K562 (cell line): ENCODE results near the gene MICAL2. TPM values are rescaled to one million over a fixed set of nuclear protein-coding genes. Genes with fewer than 3 reads are reported as not detected.

ENCODE experiments used
- ARID1B ChIP-seq: fragments of 450-650 bp; IDR thresholded peaks from 2 replicates; pipeline ENCODE4 v1.6.1; 2016; ENCODE audit warnings: antibody characterized with exemption, mild to moderate bottlenecking, inconsistent platforms
- ARID2 ChIP-seq: fragments of 450-650 bp; IDR thresholded peaks from 2 replicates; pipeline ENCODE4 v1.6.1; 2017; ENCODE audit warnings: antibody characterized with exemption, mild to moderate bottlenecking
- ATF1 ChIP-seq, 2 experiments: fragments of 450-650 bp in 1 of 2; IDR thresholded peaks; 2 replicates each; pipeline ENCODE4 v1.6.1; 2016; ENCODE audit warnings: missing compliant biosample characterization in 1 of 2, missing genetic modification characterization in 1 of 2
- BDP1 ChIP-seq: IDR thresholded peaks from 3 replicates; pipeline ENCODE4 v1.6.1; 2011; ENCODE audit not compliant: insufficient read length, insufficient read depth
- CCNT2 ChIP-seq: IDR thresholded peaks from 2 replicates; pipeline ENCODE4 v1.6.1; 2011; ENCODE audit warnings: borderline replicate concordance, low read depth, mild to moderate bottlenecking, moderate library complexity, mixed read lengths, low read length; ENCODE audit not compliant: insufficient read length; ENCODE audit errors: extremely low read depth
- CHD1 ChIP-seq: fragments of 200-600 bp; sonication (generic); IDR thresholded peaks from one replicate; pipeline ENCODE4 v1.6.1; 2012; ENCODE audit warnings: mild to moderate bottlenecking, moderate library complexity, low read length, inconsistent platforms
- CXXC5 ChIP-seq: fragments of 250-450 bp; sonication (Bioruptor Pico); IDR thresholded peaks from 2 replicates; pipeline ENCODE4 v1.8.0; 2022; ENCODE audit warnings: inconsistent platforms, mild to moderate bottlenecking, moderate library complexity
- GATA2 ChIP-seq: sonication (generic); formaldehyde crosslinking; IDR thresholded peaks from 2 replicates; pipeline ENCODE4 v1.4.0; 2020; ENCODE audit warnings: mild to moderate bottlenecking, missing genetic modification reagents
- KHSRP ChIP-seq: fragments of 450-650 bp; IDR thresholded peaks from 2 replicates; pipeline ENCODE4 v1.6.1; 2017
- MTA2 ChIP-seq: fragments of 450-650 bp; IDR thresholded peaks from 2 replicates; pipeline ENCODE4 v1.6.1; 2016; ENCODE audit warnings: low read depth
- PHF20 ChIP-seq: fragments of 450-650 bp; IDR thresholded peaks from 2 replicates; pipeline ENCODE4 v1.6.1; 2018; ENCODE audit not compliant: partially characterized antibody
- RB1 ChIP-seq: fragments of 450-650 bp; IDR thresholded peaks from 2 replicates; pipeline ENCODE4 v1.6.1; 2017; ENCODE audit warnings: low read depth, mild to moderate bottlenecking
- SMARCA5 ChIP-seq: fragments of 450-650 bp; IDR thresholded peaks from 2 replicates; pipeline ENCODE4 v1.6.1; 2016
- SRSF9 ChIP-seq: fragments of 200-400 bp; formaldehyde crosslinking; IDR thresholded peaks from 2 replicates; pipeline ENCODE4 v1.6.1; 2017; ENCODE audit warnings: low read depth, low read length, borderline replicate concordance
- TAL1 ChIP-seq: fragments of 450-650 bp; IDR thresholded peaks from 2 replicates; pipeline ENCODE4 v1.6.1; 2016; ENCODE audit warnings: mild to moderate bottlenecking
- TRIM28 ChIP-seq: fragments of 450-650 bp; IDR thresholded peaks from 2 replicates; pipeline ENCODE4 v1.6.1; 2017
- ZNF644 ChIP-seq: fragments of 200-800 bp; sonication (Bioruptor generic); IDR thresholded peaks from 2 replicates; pipeline ENCODE4 v1.6.1; 2016; ENCODE audit warnings: low read depth, missing genetic modification characterization, missing compliant biosample characterization
- polyA plus RNA-seq, 8 experiments: library from polyadenylated mRNA; depleted of rRNA in 4 of 8; stranded (reverse) in 5 of 8; unstranded in 3 of 8; fragments of >200 nt; fragmentation: Nextera tagmentation in 2 of 8; fragmentation: Illumina TruSeq in 1 of 8; extraction: Ambion mirVana in 2 of 8; extraction: Trizol in 1 of 8; gene quantifications; 2 replicates each; pipeline versions ENCODE4 v1.2.1 to v1.2.3, GENCODE V29; 2011 to 2014; ENCODE audit warnings: inconsistent platforms in 1 of 8, missing spikeins in 1 of 8
- total RNA-seq, 7 experiments: library from RNA; depleted of rRNA in 6 of 7; stranded (reverse); fragments of >200 nt in 6 of 7; fragmentation: Illumina TruSeq in 2 of 7; extraction: Trizol in 2 of 7; gene quantifications; 2 replicates each; pipeline versions ENCODE4 v1.2.1 to v1.2.3, GENCODE V29; 2011 to 2021; ENCODE audit warnings: low replicate concordance in 1 of 7
- TF ChIP-seq, protein P1 (sequence below): fragments of 250-450 bp; sonication (Bioruptor Pico); IDR thresholded peaks from 2 replicates; pipeline ENCODE4 v1.5.0; 2021
- TF ChIP-seq, protein P2 (sequence below): conservative IDR thresholded peaks from 2 replicates; pipeline ENCODE4 v1.6.1; 2011; ENCODE audit warnings: low read depth, mild to moderate bottlenecking, low read length; ENCODE audit not compliant: control insufficient read depth
- TF ChIP-seq, protein P3 (sequence below): fragments of 250-450 bp; sonication (Bioruptor Pico); IDR thresholded peaks from 2 replicates; pipeline ENCODE4 v1.8.0; 2021; ENCODE audit warnings: borderline replicate concordance, mild to moderate bottlenecking, moderate library complexity; ENCODE audit not compliant: poor library complexity, severe bottlenecking
- TF ChIP-seq, protein P4 (sequence below): fragments of 250-450 bp; sonication (Bioruptor Pico); IDR thresholded peaks from 2 replicates; pipeline ENCODE4 v1.5.0; 2020; ENCODE audit warnings: mild to moderate bottlenecking
- TF ChIP-seq, protein P5 (sequence below), 2 experiments: fragments of 450-650 bp in 1 of 2; IDR thresholded peaks; 2 replicates each; pipeline ENCODE4 v1.6.1; 2011 to 2017; ENCODE audit warnings: low read depth in 2 of 2, antibody characterized with exemption in 1 of 2, borderline replicate concordance in 1 of 2, low read length in 1 of 2, mild to moderate bottlenecking in 1 of 2, mixed read lengths in 1 of 2; ENCODE audit not compliant: control insufficient read depth in 1 of 2

MICAL2 gene
- total and polyA plus RNA-seq, 9 of the 15 experiments (the other 6 are each of a cell fraction or from before 2014, with no cell fraction given) = 4.7 to 64.2 (median 33.6) TPM

DNA sequence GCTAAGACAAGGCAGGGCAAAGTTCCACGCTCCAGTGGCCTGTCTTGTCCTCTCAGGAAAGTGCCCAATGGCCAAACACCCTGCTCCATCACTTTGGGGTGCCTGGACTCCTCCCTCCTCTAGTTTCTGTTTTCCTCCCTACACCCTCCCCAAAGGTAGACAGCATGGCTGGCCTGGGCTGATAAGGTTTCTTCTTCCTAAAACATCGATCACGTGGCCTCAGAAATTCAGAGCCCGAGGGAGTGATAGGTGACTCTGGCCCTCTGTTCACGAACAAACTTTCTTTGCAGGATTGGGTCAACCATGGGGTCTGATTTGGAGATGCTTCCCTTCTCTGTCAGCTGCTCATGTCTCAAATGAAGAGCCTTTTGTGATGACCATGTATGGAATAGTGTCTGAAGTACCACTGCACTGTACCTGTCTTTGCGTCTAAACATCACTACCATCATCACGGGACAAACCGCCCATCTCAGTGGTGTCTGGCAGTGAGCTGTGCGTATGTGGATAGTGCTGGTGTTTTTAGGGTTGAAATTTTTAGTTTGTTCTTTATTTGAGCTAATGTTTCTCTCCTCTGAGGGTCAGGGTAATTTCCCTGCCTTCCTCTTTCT is 6.1 kb downstream of the MICAL2 start (continued):
- TF ChIP-seq, protein P1, sequence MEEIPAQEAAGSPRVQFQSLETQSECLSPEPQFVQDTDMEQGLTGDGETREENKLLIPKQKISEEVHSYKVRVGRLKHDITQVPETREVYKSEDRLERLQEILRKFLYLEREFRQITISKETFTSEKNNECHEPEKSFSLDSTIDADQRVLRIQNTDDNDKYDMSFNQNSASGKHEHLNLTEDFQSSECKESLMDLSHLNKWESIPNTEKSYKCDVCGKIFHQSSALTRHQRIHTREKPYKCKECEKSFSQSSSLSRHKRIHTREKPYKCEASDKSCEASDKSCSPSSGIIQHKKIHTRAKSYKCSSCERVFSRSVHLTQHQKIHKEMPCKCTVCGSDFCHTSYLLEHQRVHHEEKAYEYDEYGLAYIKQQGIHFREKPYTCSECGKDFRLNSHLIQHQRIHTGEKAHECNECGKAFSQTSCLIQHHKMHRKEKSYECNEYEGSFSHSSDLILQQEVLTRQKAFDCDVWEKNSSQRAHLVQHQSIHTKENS (CRISPR knock-in tag) = no peak
- no peak for TF ChIP-seq ARID2
- 0 out of 2 replicates have a peak, but pooled peaks have one; percentile 45 for TF ChIP-seq KHSRP
- TF ChIP-seq ATF1 (CRISPR knock-in tag; IDR thresholded peaks at IDR 0.05) = no peak
- TF ChIP-seq ATF1 (tag; IDR thresholded peaks at IDR 0.05) = 0 out of 2 replicates have a peak, but pooled peaks have one; percentile 43
- TF ChIP-seq CHD1 = no peak
- peak; percentile 71 for TF ChIP-seq CCNT2
- TF ChIP-seq, protein P2, sequence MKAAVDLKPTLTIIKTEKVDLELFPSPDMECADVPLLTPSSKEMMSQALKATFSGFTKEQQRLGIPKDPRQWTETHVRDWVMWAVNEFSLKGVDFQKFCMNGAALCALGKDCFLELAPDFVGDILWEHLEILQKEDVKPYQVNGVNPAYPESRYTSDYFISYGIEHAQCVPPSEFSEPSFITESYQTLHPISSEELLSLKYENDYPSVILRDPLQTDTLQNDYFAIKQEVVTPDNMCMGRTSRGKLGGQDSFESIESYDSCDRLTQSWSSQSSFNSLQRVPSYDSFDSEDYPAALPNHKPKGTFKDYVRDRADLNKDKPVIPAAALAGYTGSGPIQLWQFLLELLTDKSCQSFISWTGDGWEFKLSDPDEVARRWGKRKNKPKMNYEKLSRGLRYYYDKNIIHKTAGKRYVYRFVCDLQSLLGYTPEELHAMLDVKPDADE = no peak
- peak; percentile 84 for TF ChIP-seq GATA2 (CRISPR knock-in tag)
- TF ChIP-seq RB1 = no peak
- peak; percentile 92 for TF ChIP-seq MTA2
- no peak for TF ChIP-seq SRSF9
- no peak for TF ChIP-seq PHF20
- TF ChIP-seq SMARCA5 = no peak
- no peak for TF ChIP-seq TRIM28
- TF ChIP-seq, protein P3, sequence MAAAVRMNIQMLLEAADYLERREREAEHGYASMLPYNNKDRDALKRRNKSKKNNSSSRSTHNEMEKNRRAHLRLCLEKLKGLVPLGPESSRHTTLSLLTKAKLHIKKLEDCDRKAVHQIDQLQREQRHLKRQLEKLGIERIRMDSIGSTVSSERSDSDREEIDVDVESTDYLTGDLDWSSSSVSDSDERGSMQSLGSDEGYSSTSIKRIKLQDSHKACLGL (CRISPR knock-in tag) = no peak
- peak; percentile 95 for TF ChIP-seq TAL1
- peak; percentile 37; the same call in 1 of the 2 replicates for TF ChIP-seq CXXC5 (CRISPR knock-in tag)
- TF ChIP-seq, protein P4, sequence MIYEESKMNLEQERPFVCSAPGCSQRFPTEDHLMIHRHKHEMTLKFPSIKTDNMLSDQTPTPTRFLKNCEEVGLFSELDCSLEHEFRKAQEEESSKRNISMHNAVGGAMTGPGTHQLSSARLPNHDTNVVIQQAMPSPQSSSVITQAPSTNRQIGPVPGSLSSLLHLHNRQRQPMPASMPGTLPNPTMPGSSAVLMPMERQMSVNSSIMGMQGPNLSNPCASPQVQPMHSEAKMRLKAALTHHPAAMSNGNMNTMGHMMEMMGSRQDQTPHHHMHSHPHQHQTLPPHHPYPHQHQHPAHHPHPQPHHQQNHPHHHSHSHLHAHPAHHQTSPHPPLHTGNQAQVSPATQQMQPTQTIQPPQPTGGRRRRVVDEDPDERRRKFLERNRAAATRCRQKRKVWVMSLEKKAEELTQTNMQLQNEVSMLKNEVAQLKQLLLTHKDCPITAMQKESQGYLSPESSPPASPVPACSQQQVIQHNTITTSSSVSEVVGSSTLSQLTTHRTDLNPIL (CRISPR knock-in tag) = no peak
- 0 out of 2 replicates have a peak, but pooled peaks have one; percentile 56 for TF ChIP-seq ZNF644
- no peak for TF ChIP-seq BDP1
- TF ChIP-seq, protein P5, sequence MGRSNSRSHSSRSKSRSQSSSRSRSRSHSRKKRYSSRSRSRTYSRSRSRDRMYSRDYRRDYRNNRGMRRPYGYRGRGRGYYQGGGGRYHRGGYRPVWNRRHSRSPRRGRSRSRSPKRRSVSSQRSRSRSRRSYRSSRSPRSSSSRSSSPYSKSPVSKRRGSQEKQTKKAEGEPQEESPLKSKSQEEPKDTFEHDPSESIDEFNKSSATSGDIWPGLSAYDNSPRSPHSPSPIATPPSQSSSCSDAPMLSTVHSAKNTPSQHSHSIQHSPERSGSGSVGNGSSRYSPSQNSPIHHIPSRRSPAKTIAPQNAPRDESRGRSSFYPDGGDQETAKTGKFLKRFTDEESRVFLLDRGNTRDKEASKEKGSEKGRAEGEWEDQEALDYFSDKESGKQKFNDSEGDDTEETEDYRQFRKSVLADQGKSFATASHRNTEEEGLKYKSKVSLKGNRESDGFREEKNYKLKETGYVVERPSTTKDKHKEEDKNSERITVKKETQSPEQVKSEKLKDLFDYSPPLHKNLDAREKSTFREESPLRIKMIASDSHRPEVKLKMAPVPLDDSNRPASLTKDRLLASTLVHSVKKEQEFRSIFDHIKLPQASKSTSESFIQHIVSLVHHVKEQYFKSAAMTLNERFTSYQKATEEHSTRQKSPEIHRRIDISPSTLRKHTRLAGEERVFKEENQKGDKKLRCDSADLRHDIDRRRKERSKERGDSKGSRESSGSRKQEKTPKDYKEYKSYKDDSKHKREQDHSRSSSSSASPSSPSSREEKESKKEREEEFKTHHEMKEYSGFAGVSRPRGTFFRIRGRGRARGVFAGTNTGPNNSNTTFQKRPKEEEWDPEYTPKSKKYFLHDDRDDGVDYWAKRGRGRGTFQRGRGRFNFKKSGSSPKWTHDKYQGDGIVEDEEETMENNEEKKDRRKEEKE (IDR thresholded peaks at IDR 0.05; ENCODE audit: borderline replicate concordance in 1 of 2, control insufficient read depth in 1 of 2, low read depth in 2 of 2, low read length in 1 of 2) = no peak
- TF ChIP-seq ARID1B = peak; percentile 98
